SK-N-SH (cell line): ENCODE data around the gene ZFC3H1. TPM values are rescaled to one million over a fixed set of nuclear protein-coding genes. Genes with fewer than 3 reads are reported as not detected.

ENCODE experiments used
- CTCF ChIA-PET: fragments of 300-600, 350-600 bp; formaldehyde crosslinking; extraction: SDS; loops from one replicate; lab custom pipeline; 2021; lab: Yijun Ruan, JAX
- POLR2A ChIA-PET: fragments of 350-600 bp; sonication (Branson Sonifier 250); formaldehyde crosslinking; extraction: SDS; loops from one replicate; lab custom pipeline; 2020; ENCODE audit warnings: antibody characterized with exemption, inconsistent platforms; lab: Yijun Ruan, JAX
- DNase-seq: peaks from one replicate; pipeline ENCODE4 v3.0.0; 2012
- H2AFZ ChIP-seq: fragments of 200-600 bp; sonication (generic); 2 replicates; pipeline ENCODE4 v1.8.1; 2016; ENCODE audit warnings: antibody characterized with exemption, mild to moderate bottlenecking, low read depth
- H3F3A ChIP-seq: fragments of 200-600 bp; sonication (generic); replicated peaks from 2 replicates; pipeline ENCODE3; 2016; ENCODE audit warnings: antibody characterized with exemption, mild to moderate bottlenecking; ENCODE audit not compliant: insufficient read depth
- H3K27ac ChIP-seq, 2 experiments: fragments of 200-500 bp in 1 of 2; fragments of 200-600 bp in 1 of 2; sonication (Bioruptor generic) in 1 of 2; sonication (generic), shearing (Covaris generic) in 1 of 2; 2 replicates each; pipeline versions ENCODE4 v1.5.1 to v1.6.1; 2014 to 2016; ENCODE audit warnings: low read depth in 2 of 2, inconsistent platforms in 1 of 2, low read length in 1 of 2, mild to moderate bottlenecking in 1 of 2, mixed read lengths in 1 of 2
- H3K27me3 ChIP-seq: fragments of 200-600 bp; sonication (generic), shearing (Covaris generic); 2 replicates; pipeline ENCODE4 v1.6.1; 2016; ENCODE audit warnings: mixed run types; ENCODE audit not compliant: insufficient read depth
- H3K36me3 ChIP-seq, 2 experiments: fragments of 200-500 bp in 1 of 2; fragments of 200-600 bp in 1 of 2; sonication (Bioruptor generic) in 1 of 2; sonication (generic) in 1 of 2; replicated peaks in 1 of 2; 2 replicates each; pipeline versions ENCODE3 to v1.5.1; 2014 to 2016; ENCODE audit warnings: low read length in 1 of 2, mild to moderate bottlenecking in 1 of 2; ENCODE audit not compliant: insufficient read depth in 2 of 2, control insufficient read depth in 1 of 2
- H3K4me1 ChIP-seq, 2 experiments: fragments of 200-500 bp in 1 of 2; fragments of 200-600 bp in 1 of 2; sonication (Bioruptor generic) in 1 of 2; sonication (generic), shearing (Covaris generic) in 1 of 2; 2 replicates each; pipeline versions ENCODE4 v1.5.1 to v1.6.1; 2014 to 2016; ENCODE audit warnings: low read depth in 1 of 2, low read length in 1 of 2, mixed run types in 1 of 2; ENCODE audit not compliant: insufficient read depth in 2 of 2, control insufficient read depth in 1 of 2
- H3K4me2 ChIP-seq: fragments of 200-600 bp; sonication (generic), shearing (Covaris generic); 2 replicates; pipeline ENCODE4 v1.6.1; 2017; ENCODE audit warnings: mixed run types
- H3K4me3 ChIP-seq, 2 experiments: fragments of 200-500 bp in 1 of 2; fragments of 200-600 bp in 1 of 2; sonication (Bioruptor generic) in 1 of 2; sonication (generic), shearing (Covaris generic) in 1 of 2; 2 replicates each; pipeline versions ENCODE4 v1.5.1 to v1.8.1; 2014 to 2016; ENCODE audit warnings: low read depth in 2 of 2, inconsistent platforms in 1 of 2, low read length in 1 of 2, mild to moderate bottlenecking in 1 of 2, mixed read lengths in 1 of 2, moderate library complexity in 1 of 2
- H3K79me2 ChIP-seq: fragments of 200-600 bp; sonication (generic); 2 replicates; pipeline ENCODE4 v1.8.1; 2017; ENCODE audit warnings: mild to moderate bottlenecking; ENCODE audit not compliant: insufficient read depth
- H3K9ac ChIP-seq: fragments of 200-600 bp; sonication (generic); 2 replicates; pipeline ENCODE4 v1.6.1; 2017; ENCODE audit warnings: mixed run types
- H3K9me2 ChIP-seq: fragments of 200-600 bp; sonication (generic); 2 replicates; pipeline ENCODE4 v1.6.1; 2017; ENCODE audit warnings: mixed run types
- H3K9me3 ChIP-seq: fragments of 200-600 bp; sonication (generic); 2 replicates; pipeline ENCODE4 v1.6.1; 2017; ENCODE audit warnings: mixed run types, mild to moderate bottlenecking, moderate library complexity
- H4K20me1 ChIP-seq: fragments of 200-600 bp; sonication (generic); 2 replicates; pipeline ENCODE4 v1.6.1; 2017; ENCODE audit warnings: mild to moderate bottlenecking, mixed run types; ENCODE audit not compliant: insufficient read depth
- CHD2 ChIP-seq: fragments of 150-350 bp; IDR thresholded peaks from 2 replicates; pipeline ENCODE4 v1.6.1; 2018; ENCODE audit warnings: low read length; ENCODE audit not compliant: partially characterized antibody
- ELF1 ChIP-seq: IDR thresholded peaks from 2 replicates; pipeline ENCODE4 v1.4.0; 2012
- EP300 ChIP-seq, 2 experiments: IDR thresholded peaks; 2 replicates each; pipeline versions ENCODE4 v1.4.0 to v1.6.1; 2012; ENCODE audit warnings: borderline replicate concordance in 1 of 2, low read depth in 1 of 2, low read length in 1 of 2
- FOSL2 ChIP-seq: IDR thresholded peaks from 2 replicates; pipeline ENCODE4 v1.4.0; 2012; ENCODE audit warnings: low read depth, mild to moderate bottlenecking, moderate library complexity, borderline replicate concordance
- FOXM1 ChIP-seq: IDR thresholded peaks from 2 replicates; pipeline ENCODE4 v1.4.0; 2012; ENCODE audit warnings: low read depth, mild to moderate bottlenecking
- GABPA ChIP-seq: IDR thresholded peaks from 2 replicates; pipeline ENCODE4 v1.4.0; 2012; ENCODE audit warnings: low read depth, mild to moderate bottlenecking
- IRF3 ChIP-seq: fragments of 150-350 bp; IDR thresholded peaks from 2 replicates; pipeline ENCODE4 v1.6.1; 2016; ENCODE audit warnings: mild to moderate bottlenecking, low read depth, low read length
- MEF2A ChIP-seq: IDR thresholded peaks from 2 replicates; pipeline ENCODE4 v1.4.0; 2012; ENCODE audit warnings: low read depth, borderline replicate concordance
- NRF1 ChIP-seq: IDR thresholded peaks from 2 replicates; pipeline ENCODE4 v1.6.1; 2012; ENCODE audit warnings: low read depth, mild to moderate bottlenecking, low read length
- PBX3 ChIP-seq: IDR thresholded peaks from 2 replicates; pipeline ENCODE4; 2012
- RFX5 ChIP-seq: IDR thresholded peaks from 2 replicates; pipeline ENCODE4 v1.6.1; 2012; ENCODE audit warnings: mild to moderate bottlenecking, improper control_type of control experiment, low read length
- RXRA ChIP-seq: IDR thresholded peaks from 2 replicates; pipeline ENCODE4 v1.4.0; 2012; ENCODE audit warnings: low read depth, mild to moderate bottlenecking, borderline replicate concordance
- SIN3A ChIP-seq: IDR thresholded peaks from 2 replicates; pipeline ENCODE4 v1.6.1; 2012; ENCODE audit warnings: low read depth, mild to moderate bottlenecking, low read length, moderate library complexity, borderline replicate concordance
- TCF12 ChIP-seq: IDR thresholded peaks from 2 replicates; pipeline ENCODE4 v1.4.0; 2012
- TEAD4 ChIP-seq: IDR thresholded peaks from 2 replicates; pipeline ENCODE4 v1.4.0; 2012; ENCODE audit warnings: mild to moderate bottlenecking, borderline replicate concordance; ENCODE audit not compliant: insufficient read depth
- USF2 ChIP-seq: fragments of 150-350 bp; IDR thresholded peaks from 2 replicates; pipeline ENCODE4 v1.6.1; 2017; ENCODE audit warnings: antibody characterized with exemption, low read length, low read depth, borderline replicate concordance
- WGBS: methylation state at CpG from one replicate; pipeline ENCODE4 v1.1.6; 2017; ENCODE audit warnings: low lambda C conversion rate; 5-methylcytosine and 5-hydroxymethylcytosine counted together
- polyA plus RNA-seq, 3 experiments: library from polyadenylated mRNA; depleted of rRNA; stranded (reverse); fragments of >200 nt; gene quantifications; 2 replicates each; pipeline ENCODE4 v1.2.3, GENCODE V29; 2012
- TF ChIP-seq, protein P1 (sequence below): IDR thresholded peaks from 2 replicates; pipeline ENCODE4 v1.4.0; 2012; ENCODE audit warnings: low read depth
- TF ChIP-seq, protein P2 (sequence below): IDR thresholded peaks from 2 replicates; pipeline ENCODE4 v1.6.1; 2012; ENCODE audit warnings: mild to moderate bottlenecking, low read depth, low read length, moderate library complexity

The ZFC3H1 gene
- polyA plus RNA-seq, 1 of the 3 experiments (the other 2 are of a cell fraction) = 19.1 TPM

GRCh38 chr12:71686658-71687025 is 23.0 kb upstream of the ZFC3H1 start:
- POLR2A ChIA-PET = interaction anchor here (1.0 to 3.0 kb wide), 2 partner anchors 23 to 1944 kb away, joined by 4 to 38 read pairs; partner anchors contain the start of genes THAP2 and ZFC3H1
- Histone ChIP-seq H3K9me3 (no peaks in the 10 kb centered on the region), H3K4me3 (peak overlapping the region; percentile 69 to 76), H3K36me3 (peaks cover 0 to 6% of the 10 kb centered on the region in 2 experiments), H3K79me2 (peaks cover 30% of the 10 kb centered on the region), H3K27ac (peak overlapping the region; percentile 86 to 96), H2AFZ (peak overlapping the region; percentile 99), H4K20me1 (no peaks in the 10 kb centered on the region), H3F3A (peaks cover 13% of the 10 kb centered on the region), H3K9me2 (no peaks in the 10 kb centered on the region), H3K9ac (peak overlapping the region; percentile 76), H3K27me3 (no peaks in the 10 kb centered on the region), H3K4me1 (peaks cover 2 to 7% of the 10 kb centered on the region in 2 experiments; a peak in 3 of 4 replicates), H3K4me2 (peak overlapping the region; percentile 87)
- TF ChIP-seq TEAD4 (no peak), GABPA (peak; percentile 2; the same call in 1 of the 2 replicates)
- CTCF ChIA-PET = interaction anchor here (0.7 to 3.7 kb wide), 11 partner anchors 11 to 633 kb away, joined by 3 to 18 read pairs (median 4); partner anchors contain the start of genes THAP2 and ZFC3H1
- 1% methylated on average over 3 of the region's 3 CpGs for WGBS
- DNase-seq = no peak

DNA sequence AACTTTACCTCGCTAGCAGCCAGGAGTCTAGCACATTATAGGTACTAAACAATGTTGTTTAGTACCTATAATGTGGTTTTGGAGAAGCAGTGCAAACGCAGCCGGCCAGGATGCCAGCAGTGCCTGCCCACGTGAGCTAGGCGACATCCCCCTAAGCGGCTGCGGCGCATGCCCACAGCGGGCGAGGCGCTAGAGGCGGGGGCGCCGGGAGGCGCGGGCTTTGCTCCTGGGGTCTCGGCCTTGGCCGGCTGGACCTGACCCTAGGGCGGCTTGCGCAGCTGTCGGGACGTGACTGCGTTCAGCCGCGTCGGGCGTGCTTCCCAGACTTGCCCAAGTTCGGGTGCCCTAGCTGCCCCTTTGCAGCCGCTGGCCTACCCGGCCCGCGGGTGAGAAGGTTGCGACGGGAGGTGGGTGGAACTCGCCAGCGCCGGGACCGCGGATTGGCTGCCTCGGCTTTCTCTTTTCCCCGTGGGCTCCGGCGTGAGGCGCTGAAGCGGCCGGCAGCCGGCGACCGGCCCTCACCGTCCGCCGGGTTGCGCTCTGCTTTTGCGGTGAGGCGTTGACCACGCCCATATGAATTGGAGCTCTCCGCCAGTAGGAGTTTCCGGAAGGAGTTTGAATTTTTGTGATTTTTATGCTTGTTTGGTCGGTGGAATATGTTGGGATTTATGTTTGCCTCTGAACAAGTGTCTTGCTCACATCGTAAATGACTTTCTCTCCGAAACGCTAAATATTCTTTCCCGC is 22.4 kb upstream of the ZFC3H1 start, which contains the start of gene TMEM19:
TSS of gene TMEM19 (plus strand) at position 169 of the 744 bp plus-strand sequence. CDS start 599 bp downstream, outside the sequence.
- Histone ChIP-seq H3K9me3 (no peaks in the 10 kb centered on the region), H3F3A (peaks cover 9% of the 10 kb centered on the region), H3K79me2 (peaks cover 30% of the 10 kb centered on the region), H4K20me1 (no peaks in the 10 kb centered on the region), H3K4me1 (peaks cover 2 to 7% of the 10 kb centered on the region in 2 experiments; a peak in 3 of 4 replicates), H2AFZ (peak within 1 kb of the TSS; percentile 99), H3K27ac (peak within 1 kb of the TSS; percentile 86 to 96), H3K9ac (peak within 1 kb of the TSS; percentile 76), H3K4me2 (peak within 1 kb of the TSS; percentile 87), H3K36me3 (peaks cover 0 to 3% of the 10 kb centered on the region in 2 experiments), H3K27me3 (no peaks in the 10 kb centered on the region), H3K4me3 (peak within 1 kb of the TSS; percentile 69 to 76), H3K9me2 (no peaks in the 10 kb centered on the region)
- WGBS = 4% methylated on average over 13 of the region's 63 CpGs
- DNase-seq = peak; percentile 91
- CTCF ChIA-PET = interaction anchor here (0.7 to 3.7 kb wide), 14 partner anchors 9 to 633 kb away, joined by 3 to 18 read pairs (median 4); partner anchors contain the start of genes THAP2 and ZFC3H1
- POLR2A ChIA-PET = interaction anchor here (1.0 to 3.0 kb wide), 3 partner anchors 9 to 1943 kb away, joined by 3 to 38 read pairs (median 4); partner anchors contain the start of genes THAP2 and ZFC3H1
- TF ChIP-seq PBX3 (peak; percentile 77), ELF1 (peak; percentile 57), TCF12 (no peak), NRF1 (peak; percentile 82), RXRA (no peak), MEF2A (no peak), FOSL2 (no peak), EP300 (IDR thresholded peaks at IDR 0.05; ENCODE audit: borderline replicate concordance in 1 of 2, low read depth in 1 of 2, low read length in 1 of 2) (no peak), IRF3 (peak; percentile 23; the same call in 1 of the 2 replicates), SIN3A (0 out of 2 replicates have a peak, but pooled peaks have one; percentile 73), CHD2 (no peak), USF2 (peak; percentile 63), FOXM1 (0 out of 2 replicates have a peak, but pooled peaks have one; percentile 38), GABPA (peak; percentile 25), RFX5 (no peak; the same call in 1 of the 2 replicates)
- TF ChIP-seq, protein P1, sequence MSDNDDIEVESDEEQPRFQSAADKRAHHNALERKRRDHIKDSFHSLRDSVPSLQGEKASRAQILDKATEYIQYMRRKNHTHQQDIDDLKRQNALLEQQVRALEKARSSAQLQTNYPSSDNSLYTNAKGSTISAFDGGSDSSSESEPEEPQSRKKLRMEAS = peak; percentile 96
- TF ChIP-seq, protein P2, sequence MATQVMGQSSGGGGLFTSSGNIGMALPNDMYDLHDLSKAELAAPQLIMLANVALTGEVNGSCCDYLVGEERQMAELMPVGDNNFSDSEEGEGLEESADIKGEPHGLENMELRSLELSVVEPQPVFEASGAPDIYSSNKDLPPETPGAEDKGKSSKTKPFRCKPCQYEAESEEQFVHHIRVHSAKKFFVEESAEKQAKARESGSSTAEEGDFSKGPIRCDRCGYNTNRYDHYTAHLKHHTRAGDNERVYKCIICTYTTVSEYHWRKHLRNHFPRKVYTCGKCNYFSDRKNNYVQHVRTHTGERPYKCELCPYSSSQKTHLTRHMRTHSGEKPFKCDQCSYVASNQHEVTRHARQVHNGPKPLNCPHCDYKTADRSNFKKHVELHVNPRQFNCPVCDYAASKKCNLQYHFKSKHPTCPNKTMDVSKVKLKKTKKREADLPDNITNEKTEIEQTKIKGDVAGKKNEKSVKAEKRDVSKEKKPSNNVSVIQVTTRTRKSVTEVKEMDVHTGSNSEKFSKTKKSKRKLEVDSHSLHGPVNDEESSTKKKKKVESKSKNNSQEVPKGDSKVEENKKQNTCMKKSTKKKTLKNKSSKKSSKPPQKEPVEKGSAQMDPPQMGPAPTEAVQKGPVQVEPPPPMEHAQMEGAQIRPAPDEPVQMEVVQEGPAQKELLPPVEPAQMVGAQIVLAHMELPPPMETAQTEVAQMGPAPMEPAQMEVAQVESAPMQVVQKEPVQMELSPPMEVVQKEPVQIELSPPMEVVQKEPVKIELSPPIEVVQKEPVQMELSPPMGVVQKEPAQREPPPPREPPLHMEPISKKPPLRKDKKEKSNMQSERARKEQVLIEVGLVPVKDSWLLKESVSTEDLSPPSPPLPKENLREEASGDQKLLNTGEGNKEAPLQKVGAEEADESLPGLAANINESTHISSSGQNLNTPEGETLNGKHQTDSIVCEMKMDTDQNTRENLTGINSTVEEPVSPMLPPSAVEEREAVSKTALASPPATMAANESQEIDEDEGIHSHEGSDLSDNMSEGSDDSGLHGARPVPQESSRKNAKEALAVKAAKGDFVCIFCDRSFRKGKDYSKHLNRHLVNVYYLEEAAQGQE = no peak; the same call in 1 of the 2 replicates
